GM21737 (cell line): Measurements from ENCODE around the gene ATXN1.
A peak's percentile ranks its signal among the peaks of the same experiment; 100 is the strongest.
"Not testable (repeated sequence)": the region's sequence is repeated elsewhere in the genome, so short reads cannot be mapped to it uniquely, and the experiment has no call there.

Source experiments
- ATAC-seq: cut with Tn5 transposase; IDR thresholded peaks from one replicate; pipeline ENCODE4 v1.9.1; 2021; ENCODE audit warnings: mild to moderate bottlenecking, moderate library complexity; ENCODE audit not compliant: unreplicated experiment

The ATXN1 gene

GRCh38 chr6:16656451-16656850 lies 104.8 kb downstream of the ATXN1 start:
- no peak for ATAC-seq

- peak; percentile 40 for ATAC-seq
These were observed 106.6 kb downstream of the ATXN1 start for GRCh38 chr6:16654701-16655100.

GRCh38 chr6:16653226-16653625 lies 108.0 kb downstream of the ATXN1 start:
- ATAC-seq, result no peak

GRCh38 chr6:16651871-16652270 lies 109.4 kb downstream of the ATXN1 start:
- ATAC-seq, result peak; percentile 84

GRCh38 chr6:16649890-16650289 lies 111.4 kb downstream of the ATXN1 start:
- ATAC-seq, result no peak

- no peak for ATAC-seq
These were observed 112.0 kb downstream of the ATXN1 start for GRCh38 chr6:16649241-16649640.

GRCh38 chr6:16648003-16648402 lies 113.3 kb downstream of the ATXN1 start:
- no peak for ATAC-seq

- no peak for ATAC-seq
These were observed 113.8 kb downstream of the ATXN1 start for GRCh38 chr6:16647422-16647821.

- no peak for ATAC-seq
These were observed 116.6 kb downstream of the ATXN1 start for GRCh38 chr6:16644540-16645250.

GRCh38 chr6:16639684-16640480 lies 121.4 kb downstream of the ATXN1 start:
- no peak for ATAC-seq

- no peak for ATAC-seq
These were observed 123.6 kb downstream of the ATXN1 start for GRCh38 chr6:16637635-16638034.

- no peak for ATAC-seq
These were observed 125.3 kb downstream of the ATXN1 start for GRCh38 chr6:16635810-16636602.

GRCh38 chr6:16635291-16635809 lies 125.9 kb downstream of the ATXN1 start:
- ATAC-seq, result no peak

- no peak for ATAC-seq
These were observed 126.4 kb downstream of the ATXN1 start for GRCh38 chr6:16634855-16635254.

GRCh38 chr6:16633961-16634360 lies 127.3 kb downstream of the ATXN1 start:
- no peak for ATAC-seq

GRCh38 chr6:16633465-16633864 lies 127.8 kb downstream of the ATXN1 start:
- ATAC-seq, result no peak

GRCh38 chr6:16632101-16632500 lies 129.2 kb downstream of the ATXN1 start:
- ATAC-seq, result no peak

GRCh38 chr6:16630026-16630643 lies 131.1 kb downstream of the ATXN1 start:
- no peak for ATAC-seq

GRCh38 chr6:16628580-16628979 lies 132.7 kb downstream of the ATXN1 start:
- not testable (repeated sequence) for ATAC-seq

GRCh38 chr6:16626650-16627049 lies 134.6 kb downstream of the ATXN1 start:
- ATAC-seq, result no peak
